CD4-positive, alpha-beta T cell treated with Interleukin-10 for 1 hour (primary cell): Measurements from ENCODE around the gene CTAGE9.
"Not testable (repeated sequence)": the region's sequence is repeated elsewhere in the genome, so short reads cannot be mapped to it uniquely, and the experiment has no call there.

ENCODE experiments used
- DNase-seq: peaks from one replicate; pipeline ENCODE4 v3.0.0-alpha.2; 2020

Gene CTAGE9

GRCh38 chr6:131710917-131711316, at the start of gene CTAGE9:
CTAGE9 (minus strand) TSS chr6:131711017; CDS start chr6:131711017, 0 bp downstream.
- not testable (repeated sequence) for DNase-seq

GRCh38 chr6:131758920-131759319, 48.1 kb upstream of the CTAGE9 start:
- DNase-seq: no peak

- DNase-seq: no peak
These were observed 45.2 kb upstream of the CTAGE9 start for GRCh38 chr6:131756039-131756438.

- no peak for DNase-seq
These were observed 44.8 kb upstream of the CTAGE9 start for GRCh38 chr6:131755597-131755996.

GRCh38 chr6:131754715-131755567, 44.1 kb upstream of the CTAGE9 start:
- DNase-seq: no peak

- DNase-seq: no peak
These were observed 43.3 kb upstream of the CTAGE9 start for GRCh38 chr6:131754088-131754487.

GRCh38 chr6:131751012-131751715, 40.3 kb upstream of the CTAGE9 start:
- DNase-seq: not testable (repeated sequence)

GRCh38 chr6:131749023-131749422, 38.2 kb upstream of the CTAGE9 start:
- DNase-seq: no peak

- no peak for DNase-seq
These were observed 37.1 kb upstream of the CTAGE9 start for GRCh38 chr6:131747821-131748353.

GRCh38 chr6:131745476-131745875, 34.7 kb upstream of the CTAGE9 start:
- no peak for DNase-seq

GRCh38 chr6:131744432-131745287, 33.8 kb upstream of the CTAGE9 start:
- DNase-seq: no peak

- no peak for DNase-seq
These were observed 31.0 kb upstream of the CTAGE9 start for GRCh38 chr6:131741688-131742393.

GRCh38 chr6:131740161-131740560, 29.3 kb upstream of the CTAGE9 start:
- no peak for DNase-seq

GRCh38 chr6:131739136-131739535, 28.3 kb upstream of the CTAGE9 start:
- DNase-seq: no peak

- no peak for DNase-seq
These were observed 26.0 kb upstream of the CTAGE9 start for GRCh38 chr6:131736811-131737210.

GRCh38 chr6:131736003-131736596, 25.3 kb upstream of the CTAGE9 start:
- no peak for DNase-seq

GRCh38 chr6:131733376-131734016, 22.7 kb upstream of the CTAGE9 start:
- no peak for DNase-seq

- DNase-seq: no peak
These were observed 20.4 kb upstream of the CTAGE9 start for GRCh38 chr6:131731224-131731623.

- no peak for DNase-seq
These were observed 19.4 kb upstream of the CTAGE9 start for GRCh38 chr6:131730264-131730663.

GRCh38 chr6:131729550-131729949, 18.7 kb upstream of the CTAGE9 start:
- no peak for DNase-seq

GRCh38 chr6:131728296-131728939, 17.6 kb upstream of the CTAGE9 start:
- no peak for DNase-seq
